GM15510 (cell line): Measurements from ENCODE around the gene EIF2AK2.
A peak's percentile ranks its signal among the peaks of the same experiment; 100 is the strongest.

ENCODE experiments used
- POLR2A ChIP-seq: IDR thresholded peaks from 3 replicates; pipeline ENCODE4 v1.6.1; 2011; ENCODE audit warnings: borderline replicate concordance; ENCODE audit not compliant: insufficient read length; ENCODE audit errors: extremely low read depth

The EIF2AK2 gene

DNA sequence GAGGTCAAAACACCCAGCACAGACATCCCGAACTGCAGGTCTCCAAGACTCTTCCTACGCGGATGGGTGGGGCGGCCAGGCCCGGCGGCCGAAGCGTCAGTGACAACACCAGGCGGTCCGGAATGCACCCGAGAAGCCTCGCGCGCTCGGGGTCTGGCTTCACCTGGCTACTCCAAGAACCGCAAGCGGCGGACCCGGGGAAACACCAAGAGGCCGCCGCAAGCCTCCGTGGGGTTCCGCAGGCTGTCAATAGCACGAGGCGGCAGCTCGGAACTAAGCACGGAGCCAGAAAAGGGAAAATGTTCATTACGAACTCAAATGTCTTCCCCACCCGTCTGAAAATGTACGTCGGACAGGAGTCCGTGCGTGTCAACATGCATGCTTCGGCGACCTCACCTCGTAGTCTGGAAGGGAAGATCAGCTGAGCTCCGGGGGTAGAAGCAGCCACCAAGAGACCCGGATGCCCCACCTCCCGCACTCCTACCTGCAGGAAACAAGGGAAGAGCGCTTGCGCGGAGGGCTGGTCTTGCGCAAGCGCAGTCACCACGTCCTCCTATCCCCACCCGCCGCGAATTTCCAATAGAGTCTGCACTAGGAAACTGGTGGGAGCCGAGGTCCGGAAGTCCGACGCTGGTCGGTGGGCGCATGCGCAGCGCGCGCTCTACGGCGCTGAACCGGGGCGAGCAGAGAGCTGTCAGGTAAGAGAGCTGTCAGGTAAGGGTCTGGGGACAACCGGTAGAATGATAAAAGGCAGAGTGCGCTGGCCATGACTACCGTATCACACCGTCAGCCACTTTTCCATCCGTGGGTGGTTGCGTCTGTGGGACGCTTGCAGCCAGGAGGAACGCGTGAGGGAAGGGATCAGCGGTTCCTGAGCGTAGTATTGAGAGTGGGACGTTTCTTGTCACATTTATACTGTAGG, 72.6 kb downstream of the EIF2AK2 start, which contains the start of the genes GPATCH11 and HEATR5B:
Gene GPATCH11, plus strand, starts transcription at position 646 of the 922 bp plus-strand sequence. CDS start 3,864 bp downstream, outside the sequence.
Gene HEATR5B, minus strand, starts transcription at position 500 of the 922 bp plus-strand sequence. CDS start 958 bp downstream, outside the sequence.
- TF ChIP-seq POLR2A, result peak; percentile 78

DNA sequence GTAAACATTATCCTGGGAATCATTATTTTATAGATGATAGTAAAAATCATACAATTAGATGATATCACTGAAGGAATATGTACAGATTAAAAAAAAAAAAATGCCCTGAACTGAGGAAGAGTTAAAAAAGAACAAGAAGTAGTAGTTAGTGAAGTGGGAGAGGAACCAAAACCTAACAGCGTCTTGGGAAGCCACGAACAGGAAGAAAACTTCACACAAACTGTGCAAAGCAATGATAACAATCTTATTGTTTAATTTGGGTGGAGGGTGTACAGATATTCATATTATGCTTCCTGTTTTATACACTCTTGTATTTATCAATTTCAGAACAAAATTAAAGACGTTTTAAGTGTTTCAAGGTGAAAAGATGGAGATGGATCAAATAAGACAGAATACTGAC, 76.1 kb downstream of the EIF2AK2 start:
- TF ChIP-seq POLR2A, result no peak

DNA sequence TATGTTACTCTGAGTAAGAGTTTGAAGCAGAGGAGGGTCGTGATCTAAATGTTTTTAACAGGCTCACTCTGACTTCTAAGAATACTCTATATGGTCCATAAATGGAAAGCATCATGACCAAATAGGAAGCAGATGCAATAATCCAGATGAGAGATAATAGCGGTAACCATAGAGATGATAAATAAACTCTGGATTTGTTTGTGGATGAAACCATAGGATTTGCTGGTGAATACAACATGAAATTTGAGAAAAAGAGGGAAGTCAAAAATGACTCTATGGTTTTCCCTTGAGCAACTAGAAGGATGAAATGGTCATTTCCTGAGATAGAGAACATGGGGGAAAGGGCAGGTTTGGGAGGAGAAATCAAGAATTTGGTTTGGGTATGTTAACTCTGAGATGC, 76.5 kb downstream of the EIF2AK2 start:
- no peak for TF ChIP-seq POLR2A

DNA sequence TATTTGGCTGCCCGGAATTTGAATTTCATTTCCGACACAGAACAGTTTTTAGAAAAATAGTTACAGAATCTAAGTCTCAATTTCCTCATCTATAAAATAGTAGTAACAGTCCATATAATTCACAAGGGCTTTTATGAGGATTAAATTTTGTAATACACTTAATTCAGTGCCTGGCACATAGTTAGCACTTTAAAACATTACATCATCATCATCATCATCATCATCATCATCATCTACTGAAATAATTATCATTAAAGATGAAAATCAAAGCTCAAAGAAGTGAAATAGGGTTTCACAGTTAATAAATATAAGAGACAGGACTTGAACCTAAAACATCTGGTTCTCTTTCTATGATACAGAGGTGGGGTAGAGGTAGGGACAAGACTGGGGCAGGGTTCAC, 85.8 kb downstream of the EIF2AK2 start:
- no peak for TF ChIP-seq POLR2A

DNA sequence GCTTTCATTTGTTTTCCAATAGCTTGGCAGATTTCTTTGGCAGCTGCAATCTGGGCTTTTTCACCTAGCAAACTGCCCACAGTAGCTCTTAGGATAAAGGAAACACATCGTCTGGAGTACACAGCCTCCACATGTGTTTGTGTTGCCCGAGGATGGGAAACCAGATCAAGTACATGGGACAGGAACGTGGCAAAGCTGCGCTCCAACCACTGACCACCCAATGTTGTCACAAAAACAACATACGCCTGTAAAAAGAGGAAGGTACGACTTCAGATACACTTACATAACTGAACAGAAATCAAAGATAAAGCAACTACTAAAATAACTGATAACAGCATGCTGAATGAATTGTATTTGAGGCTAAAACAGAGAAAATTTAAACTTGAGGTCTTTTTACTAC, 88.1 kb downstream of the EIF2AK2 start:
- no peak for TF ChIP-seq POLR2A

DNA sequence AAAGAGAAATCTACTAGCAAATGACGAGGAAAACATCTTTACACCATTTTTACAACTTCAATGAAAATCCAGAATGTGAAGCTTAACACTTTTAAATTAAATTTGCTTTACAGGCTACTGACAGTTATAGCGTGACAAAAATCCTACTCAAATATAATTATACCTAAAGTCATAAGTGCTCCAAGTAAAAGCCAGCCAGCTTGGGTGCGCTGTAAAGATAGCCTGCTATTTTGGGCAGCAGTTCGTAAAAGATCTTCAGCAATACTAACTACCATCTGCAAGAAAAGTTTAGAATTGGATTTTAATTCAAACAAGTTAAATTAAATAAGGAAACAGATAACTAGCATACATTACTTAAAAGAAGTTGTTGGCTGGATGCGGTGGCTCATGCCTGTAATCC, 95.0 kb downstream of the EIF2AK2 start:
- TF ChIP-seq POLR2A, result no peak

DNA sequence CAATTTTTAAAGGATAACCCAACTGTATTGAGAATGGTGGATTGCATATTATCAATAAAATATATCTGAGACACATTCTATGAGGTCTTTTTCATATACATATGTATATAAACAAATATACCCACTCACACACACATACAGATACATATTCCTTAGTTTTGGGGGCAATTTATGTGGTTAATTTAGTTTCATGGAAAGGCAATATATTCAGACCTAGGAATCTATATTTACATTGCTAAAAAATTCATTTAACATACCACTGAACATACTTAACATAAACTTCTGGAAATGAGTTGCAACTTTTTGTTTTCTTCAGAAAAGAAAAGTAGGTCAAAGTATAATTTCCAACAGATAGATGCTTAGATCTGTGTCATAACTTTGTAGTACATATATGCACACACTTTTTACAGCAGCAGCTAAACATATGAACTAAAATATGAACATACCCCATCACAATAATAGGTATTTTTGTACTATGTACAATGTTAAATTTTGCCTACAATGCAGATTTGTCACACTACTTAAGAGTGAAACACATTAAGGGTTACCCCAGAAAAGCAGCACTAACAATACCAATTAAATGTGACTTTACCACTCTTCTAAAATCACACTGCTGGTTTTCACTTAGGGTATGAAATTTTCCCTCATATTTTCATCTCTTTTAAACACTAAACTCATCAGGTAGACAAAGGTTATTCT, 95.6 kb downstream of the EIF2AK2 start:
- TF ChIP-seq POLR2A, result no peak

DNA sequence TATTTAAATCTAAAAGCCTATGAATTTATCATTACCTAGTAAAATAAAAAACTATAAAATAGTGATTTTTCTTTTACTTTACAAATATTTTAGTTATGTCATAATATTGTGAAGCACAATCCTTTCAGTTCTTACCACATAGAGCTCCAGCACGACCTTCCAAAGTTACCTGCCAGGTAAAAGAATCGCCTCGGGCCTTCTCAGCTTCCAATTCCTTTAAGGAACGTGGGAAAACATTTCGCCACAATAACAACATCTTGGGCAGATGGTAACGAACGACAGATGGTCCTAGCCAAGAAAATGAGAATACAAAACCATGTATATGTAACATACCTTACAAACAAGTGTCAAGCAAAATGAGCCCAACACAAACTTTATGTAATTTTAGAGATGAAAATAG, 96.3 kb downstream of the EIF2AK2 start:
- no peak for TF ChIP-seq POLR2A

DNA sequence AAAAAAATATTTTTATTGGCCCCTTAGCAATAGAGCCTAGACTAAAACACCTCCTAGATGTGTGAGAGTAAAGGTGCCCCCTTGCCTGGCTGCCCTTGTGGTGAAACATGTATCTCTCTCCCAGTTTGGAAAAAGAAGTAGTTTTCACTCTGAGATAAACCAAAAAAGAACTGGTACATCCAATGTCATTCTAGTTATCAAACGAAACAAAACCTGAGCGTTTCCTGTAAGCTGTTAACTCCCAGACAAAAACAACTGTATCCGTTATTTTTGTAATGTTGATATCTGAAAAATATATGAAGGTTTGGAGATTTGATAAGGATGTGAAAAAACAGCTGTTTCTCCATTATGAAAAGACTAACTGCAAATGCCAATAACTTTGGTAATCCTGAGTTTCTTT, 96.9 kb downstream of the EIF2AK2 start:
- no peak for TF ChIP-seq POLR2A

DNA sequence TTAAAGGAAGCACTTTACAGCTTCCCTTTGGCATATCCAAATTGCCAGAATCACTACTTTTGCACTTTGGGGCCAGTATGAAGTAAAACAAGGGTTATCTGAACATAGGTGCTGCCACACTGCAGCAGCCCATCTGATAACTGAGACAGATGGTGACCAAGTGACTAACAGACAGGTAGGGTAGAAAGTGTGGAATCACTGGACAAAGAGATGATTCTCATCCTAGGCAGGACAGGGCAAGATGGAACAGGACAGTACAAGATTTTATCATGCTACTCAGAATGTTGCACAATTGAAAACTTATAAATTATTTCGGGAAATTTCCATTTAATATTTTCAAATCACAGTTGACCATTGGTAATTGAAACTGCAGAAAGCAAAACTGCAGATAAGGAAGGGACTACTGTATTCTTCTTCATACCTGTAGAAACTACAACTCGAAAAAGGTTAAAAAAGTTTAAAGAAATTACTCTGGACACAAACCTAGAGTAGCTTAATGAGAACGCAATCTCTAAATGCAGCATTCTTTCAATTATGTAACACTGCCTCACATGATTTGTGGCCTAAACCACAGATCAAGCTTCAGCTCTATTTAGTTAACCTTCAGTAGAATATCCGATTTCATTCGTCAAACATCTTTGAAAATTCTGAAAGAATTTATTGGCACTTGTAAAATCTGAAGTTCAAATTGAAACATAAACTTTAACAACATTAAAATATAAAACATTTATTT, 104.0 kb downstream of the EIF2AK2 start:
- no peak for TF ChIP-seq POLR2A
